ENCODE data around the gene PDE11A.

The PDE11A gene

DNA sequence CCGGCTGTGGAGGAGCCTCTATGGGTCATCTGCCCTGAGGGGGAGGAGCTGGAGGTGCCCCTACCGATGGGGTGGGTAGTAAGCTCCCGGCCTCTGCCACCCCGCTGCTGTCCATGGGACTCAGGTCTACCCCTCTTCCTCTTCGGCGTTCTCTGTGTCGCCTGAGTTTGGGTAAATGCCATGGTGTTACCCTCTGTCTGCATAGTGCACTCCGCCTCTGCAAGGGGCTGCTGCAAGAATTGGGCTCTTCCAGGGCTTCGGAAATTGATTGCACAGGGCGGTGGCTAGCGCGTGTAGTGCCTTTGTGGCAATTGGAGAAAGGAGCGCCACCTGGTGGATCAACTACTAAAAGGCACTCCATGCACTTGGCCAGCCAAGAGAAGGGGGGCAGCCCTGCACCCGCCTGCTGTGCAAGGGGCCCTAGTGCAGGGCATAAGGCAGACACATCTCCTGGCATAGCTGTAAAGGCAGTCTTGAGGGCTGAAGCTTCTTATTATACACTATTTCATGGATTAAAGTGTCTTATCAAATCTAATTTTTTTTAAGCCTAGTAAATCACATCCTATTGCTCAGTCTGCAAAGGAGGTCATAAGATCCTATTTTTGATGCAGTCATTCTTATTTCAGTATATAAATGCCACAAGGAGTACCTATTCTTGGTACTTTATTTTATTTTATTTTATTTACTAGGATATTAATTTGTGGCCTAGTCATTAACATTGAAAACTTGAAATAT lies 308.9 kb downstream of the PDE11A start:
- peak; percentile 56 to 73 (median 58) for DNase-seq (ENCODE audit: low read depth in 3 of 3)

DNA sequence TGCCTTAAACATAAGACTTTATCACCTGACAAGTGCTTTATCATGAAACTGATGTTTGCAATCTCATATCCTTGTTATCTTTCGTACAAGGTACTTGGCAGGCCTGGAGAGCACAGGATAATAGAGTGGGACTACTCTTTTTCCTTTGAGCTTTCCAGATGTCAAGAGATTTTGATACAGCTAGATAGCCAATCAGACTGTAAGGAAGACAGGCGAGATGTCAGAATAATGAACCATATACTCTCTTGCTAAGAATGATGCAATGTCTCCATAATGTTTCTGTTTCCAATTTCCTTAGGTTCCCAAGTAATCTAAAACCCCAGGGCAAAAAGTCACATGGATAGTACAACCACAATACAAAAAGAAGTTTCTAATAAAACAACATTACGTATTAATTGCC lies 313.1 kb downstream of the PDE11A start:
- no peak for DNase-seq (ENCODE audit: low read depth in 3 of 3)

DNA sequence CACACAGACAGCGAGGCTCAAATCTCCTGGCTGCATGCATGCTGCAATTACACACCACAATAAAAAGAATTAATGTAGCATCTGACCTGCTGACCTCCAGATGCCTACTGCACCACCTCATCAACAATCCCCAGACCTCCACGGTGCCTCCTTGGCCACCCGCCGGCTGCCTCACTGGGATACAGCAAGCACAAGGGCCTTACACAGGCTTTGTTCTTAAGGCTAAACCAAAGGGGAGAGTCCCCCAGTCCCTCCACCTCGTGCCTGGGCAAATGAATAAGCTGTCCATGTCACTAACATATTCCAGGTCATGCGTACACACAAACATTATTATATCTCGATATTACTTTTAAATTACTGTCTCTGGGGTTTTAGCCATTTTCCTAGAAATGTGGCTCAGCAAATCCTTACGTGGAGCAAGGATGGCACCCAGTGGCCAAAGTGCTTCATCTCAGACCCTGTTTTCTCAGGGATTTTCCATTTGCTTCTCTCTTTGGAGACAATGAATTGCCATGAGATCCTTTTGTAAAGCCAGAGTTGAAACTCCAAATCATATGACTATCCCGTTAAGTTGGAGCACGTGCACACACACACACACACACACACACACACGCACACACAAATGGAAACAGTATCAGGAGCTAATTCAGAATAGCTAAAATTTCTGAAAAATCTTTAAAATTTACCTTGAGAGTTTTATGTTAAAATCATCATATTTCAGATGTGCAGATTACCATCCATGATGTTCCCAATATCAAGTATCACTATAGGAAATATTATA lies 313.8 kb downstream of the PDE11A start:
- no peak for DNase-seq (ENCODE audit: low read depth in 3 of 3)

DNA sequence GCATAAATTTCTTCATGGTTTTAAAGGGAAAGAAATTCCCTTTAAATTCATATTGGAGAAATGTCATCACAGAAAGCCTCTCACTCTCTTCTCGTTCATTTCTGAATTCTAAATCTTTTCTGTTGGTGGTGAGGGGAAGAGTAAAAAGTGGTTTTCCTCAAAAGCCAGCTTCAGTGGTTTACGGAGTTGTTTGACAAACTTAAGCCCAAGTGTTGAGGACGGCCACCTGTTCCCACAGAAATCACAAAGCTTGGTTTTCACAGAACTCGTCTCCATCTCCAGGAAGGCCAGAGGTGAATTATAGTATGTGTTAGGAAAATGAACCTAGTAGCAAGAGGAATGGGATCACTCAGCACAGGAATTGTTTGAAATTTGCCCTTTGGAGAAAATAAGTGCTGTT lies 316.2 kb downstream of the PDE11A start:
- no peak for DNase-seq (ENCODE audit: low read depth in 3 of 3)

DNA sequence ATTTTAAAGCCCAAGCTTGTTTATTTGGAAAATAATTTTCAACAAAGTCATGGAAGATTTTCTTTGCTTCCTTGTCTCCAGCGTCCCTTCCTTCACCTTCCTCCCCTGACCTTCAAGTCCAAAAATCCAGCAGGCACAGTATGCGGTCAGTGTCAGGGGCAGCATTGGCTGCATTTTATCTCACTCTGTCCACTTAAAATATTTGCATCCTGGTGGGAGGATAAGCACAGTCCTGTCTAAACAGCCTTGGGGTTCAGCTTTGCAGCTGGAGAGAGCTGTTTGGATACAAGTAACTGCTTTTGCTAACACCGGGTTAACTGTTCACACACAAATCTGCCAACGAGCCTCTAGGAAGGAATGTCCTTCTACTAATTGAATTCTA lies 318.1 kb downstream of the PDE11A start:
- DNase-seq (ENCODE audit: low read depth in 3 of 3): no peak

DNA sequence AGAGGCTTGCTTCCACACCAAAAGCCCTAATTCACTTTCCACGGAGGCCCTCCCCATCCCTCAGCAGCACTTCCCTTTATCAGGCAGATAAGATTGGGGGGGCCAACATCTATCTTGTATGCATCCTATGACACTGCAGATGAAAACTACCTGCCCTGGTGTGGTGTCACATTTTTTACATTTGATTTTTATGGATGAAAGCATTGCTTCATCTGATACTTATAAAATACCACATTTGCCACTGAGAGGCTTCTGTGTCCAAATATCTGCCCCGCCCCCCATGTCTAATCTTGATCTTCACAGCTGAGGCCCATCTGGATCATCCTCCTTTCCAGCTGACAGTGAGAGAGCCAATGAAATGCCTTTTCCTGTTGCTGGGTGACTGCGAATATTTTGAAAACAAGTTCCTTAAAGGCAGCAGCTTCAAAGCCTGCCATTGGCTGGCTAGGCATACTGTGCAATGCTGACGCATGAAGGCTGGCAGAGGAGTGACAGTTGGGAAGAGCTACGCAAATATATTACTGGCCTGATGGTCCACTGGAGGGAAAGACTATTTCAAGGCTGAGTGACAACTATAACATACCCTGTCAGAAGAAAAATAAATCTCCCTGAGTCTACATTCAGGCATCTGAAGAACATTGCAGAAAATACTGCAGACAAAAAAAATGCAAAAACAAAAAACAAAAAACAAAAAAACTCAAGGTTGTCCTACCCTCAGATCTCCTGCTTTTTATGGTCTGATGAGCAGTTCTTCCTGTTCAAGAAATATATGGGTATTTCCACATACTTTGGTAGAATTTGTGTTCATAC lies 318.7 kb downstream of the PDE11A start:
- no peak for DNase-seq (ENCODE audit: low read depth in 3 of 3)

DNA sequence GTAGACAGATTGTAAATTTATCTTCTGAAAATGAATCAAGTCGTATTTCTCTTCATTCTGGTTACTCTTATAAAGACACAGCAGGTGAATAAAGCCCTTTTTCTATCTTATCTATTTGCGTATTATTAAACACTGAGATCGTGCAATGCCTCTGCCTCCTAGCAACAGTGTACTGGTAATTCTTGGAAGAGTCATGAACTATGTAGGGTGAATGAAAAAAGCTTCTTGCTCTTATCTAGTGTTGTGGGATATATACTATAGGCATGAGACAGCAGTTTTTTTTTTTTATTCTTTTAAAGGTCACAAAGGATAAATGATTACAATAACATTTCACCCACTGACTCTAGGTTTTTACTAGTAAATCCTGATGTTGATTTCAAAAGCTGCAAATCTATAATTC lies 324.2 kb downstream of the PDE11A start:
- no peak for DNase-seq (ENCODE audit: low read depth in 3 of 3)

DNA sequence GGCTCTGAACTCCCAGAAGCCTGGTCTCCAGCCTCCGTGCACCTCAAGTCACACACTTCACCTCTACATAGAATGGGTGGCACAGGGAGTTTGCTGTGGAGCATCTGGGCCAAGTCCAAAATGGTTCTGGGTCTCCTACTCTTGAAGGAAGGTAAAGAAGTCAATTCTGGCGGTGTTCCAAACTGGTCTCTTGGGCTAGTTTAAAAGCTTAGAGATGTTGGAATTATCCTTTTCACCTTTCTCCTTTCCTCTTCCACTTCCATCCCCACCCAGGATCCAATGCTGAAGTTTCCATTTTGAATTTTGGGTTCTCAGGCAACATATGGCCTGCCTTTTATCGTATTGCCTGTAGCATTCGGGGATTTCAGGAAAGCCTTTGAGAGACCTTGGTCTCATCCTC lies 325.2 kb downstream of the PDE11A start:
- DNase-seq (ENCODE audit: low read depth in 3 of 3): no peak

DNA sequence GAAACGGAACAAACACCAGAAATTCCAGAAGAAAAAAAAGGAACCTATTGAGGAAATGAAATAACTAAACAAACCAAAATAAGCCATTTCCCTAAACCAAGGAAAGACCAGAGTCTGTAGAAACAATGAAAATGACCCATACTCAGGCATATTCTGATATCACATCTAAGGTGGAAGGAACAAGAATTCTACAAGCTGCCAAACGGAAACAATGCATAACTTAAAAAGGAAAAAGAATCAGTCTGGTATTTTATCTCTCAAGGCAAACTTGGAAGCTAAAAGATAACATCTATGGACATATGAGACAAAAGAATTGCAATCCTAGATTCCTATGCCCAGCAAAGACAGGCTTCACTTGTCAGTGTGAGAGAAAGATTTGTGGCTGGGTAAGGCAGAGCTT lies 326.2 kb downstream of the PDE11A start:
- no peak for DNase-seq (ENCODE audit: low read depth in 3 of 3)

DNA sequence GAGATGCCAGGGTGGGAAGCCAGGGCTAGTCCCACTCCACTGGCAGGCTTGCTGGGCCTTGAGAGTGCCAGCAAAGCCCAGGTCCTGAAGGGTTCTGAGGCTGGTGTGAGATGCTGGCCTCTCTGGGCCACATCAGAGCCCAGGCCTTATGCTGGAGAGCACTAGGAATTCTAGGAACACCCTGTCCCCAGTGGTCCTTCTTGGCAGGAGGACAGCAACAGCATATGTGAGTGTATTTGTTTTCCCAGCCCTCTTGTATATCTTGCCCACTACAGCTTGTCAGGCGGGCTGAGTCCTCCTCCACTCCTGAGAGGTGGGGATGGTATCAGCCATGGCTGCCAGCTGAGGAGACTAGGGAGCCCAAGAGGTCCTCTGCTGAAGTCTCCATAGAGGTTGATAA lies 327.0 kb downstream of the PDE11A start:
- no peak for DNase-seq (ENCODE audit: low read depth in 3 of 3)

DNA sequence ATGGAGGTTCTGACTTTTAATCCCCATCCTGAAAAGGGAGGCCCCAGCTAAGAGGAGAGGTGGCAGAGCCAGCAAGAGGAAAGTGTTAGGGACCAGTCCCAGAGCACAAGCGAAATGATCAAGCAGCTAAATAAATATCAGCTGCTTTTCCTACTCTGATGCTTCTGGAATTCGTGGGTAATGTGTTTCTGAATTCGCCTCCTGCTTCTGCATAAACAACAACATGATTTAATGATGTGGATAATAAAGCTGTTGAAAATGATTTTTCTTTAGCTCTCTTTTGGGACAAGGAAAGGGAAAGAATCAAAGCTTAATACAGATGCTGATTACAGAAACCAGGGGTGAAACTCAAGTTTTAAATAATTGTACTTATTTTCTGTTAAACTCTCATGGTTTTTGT lies 329.7 kb downstream of the PDE11A start:
- DNase-seq (ENCODE audit: low read depth in 3 of 3): no peak

DNA sequence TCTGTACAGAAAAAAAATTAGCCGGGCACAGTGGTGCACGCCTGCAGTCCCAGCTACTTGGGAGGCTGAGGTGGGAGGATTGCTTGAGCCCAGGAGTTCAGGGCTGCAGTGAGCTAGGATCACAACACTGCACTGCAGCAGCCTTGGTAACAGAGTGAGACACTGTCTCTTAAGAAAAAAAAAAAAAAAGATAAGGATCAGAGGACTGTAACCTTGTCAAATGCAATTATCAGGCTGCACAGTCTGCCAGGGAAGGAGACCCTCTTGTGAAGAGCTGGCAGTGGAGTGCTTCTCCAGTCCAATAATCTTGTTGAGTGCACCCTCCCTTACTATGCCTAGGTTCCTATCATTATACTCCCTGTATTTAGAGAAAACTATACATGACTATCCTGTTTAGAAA lies 330.7 kb downstream of the PDE11A start:
- DNase-seq (ENCODE audit: low read depth in 3 of 3): no peak

DNA sequence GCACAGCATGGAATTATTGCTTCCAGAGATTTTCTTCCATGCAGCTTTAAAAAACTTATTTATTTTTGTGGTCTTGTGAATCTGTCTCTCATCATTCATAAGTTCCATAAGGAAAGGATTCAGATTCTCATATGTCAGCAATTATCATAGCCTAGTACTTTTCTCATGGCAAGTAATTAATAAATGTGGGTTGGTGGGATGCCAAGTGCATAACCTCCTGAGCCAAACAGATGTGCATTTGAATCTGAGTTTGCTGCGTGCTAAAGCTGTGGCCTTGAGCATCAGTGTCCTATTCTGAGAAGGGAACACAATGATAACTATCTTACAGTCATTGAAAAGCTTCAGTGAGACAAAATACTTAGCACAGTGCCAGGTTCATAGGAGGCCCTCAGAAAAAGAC lies 331.9 kb downstream of the PDE11A start:
- DNase-seq (ENCODE audit: low read depth in 3 of 3): no peak

DNA sequence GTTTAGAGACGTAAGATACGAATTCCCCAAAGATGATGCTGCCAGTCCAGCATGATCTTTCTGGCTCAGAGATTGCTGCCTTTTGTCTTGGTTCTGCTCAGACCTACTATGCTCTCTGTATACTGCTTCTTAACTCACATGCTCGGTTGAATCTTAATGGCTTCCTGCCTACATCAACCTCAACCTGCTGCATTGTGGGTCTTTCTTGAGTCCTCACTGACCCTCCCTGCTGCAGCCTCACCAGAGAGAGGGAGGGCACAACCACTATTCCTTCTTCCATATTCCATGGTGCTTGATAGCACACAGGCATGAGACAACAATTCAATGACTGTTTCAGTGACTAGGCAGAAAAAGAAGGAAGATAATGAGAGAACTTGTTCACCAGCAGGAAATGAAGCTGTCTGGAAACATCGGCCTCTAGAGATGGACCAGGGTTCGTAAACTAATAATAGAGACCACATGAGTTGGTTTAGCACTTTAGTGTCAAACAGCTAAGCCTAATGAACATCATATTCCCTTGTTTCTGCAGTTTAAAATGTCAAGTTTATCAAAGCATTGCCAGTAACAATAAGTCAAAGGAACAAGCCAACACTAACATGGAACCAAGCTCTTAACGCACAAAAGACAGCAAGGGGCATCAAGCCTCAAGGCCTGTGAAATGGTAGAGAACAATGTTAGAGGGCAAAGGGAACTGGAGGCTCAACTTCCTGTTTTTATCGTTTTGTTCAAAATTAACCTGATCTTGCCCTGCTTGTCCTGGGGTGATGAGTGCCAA lies 333.9 kb downstream of the PDE11A start:
- no peak for DNase-seq (ENCODE audit: low read depth in 3 of 3)

DNA sequence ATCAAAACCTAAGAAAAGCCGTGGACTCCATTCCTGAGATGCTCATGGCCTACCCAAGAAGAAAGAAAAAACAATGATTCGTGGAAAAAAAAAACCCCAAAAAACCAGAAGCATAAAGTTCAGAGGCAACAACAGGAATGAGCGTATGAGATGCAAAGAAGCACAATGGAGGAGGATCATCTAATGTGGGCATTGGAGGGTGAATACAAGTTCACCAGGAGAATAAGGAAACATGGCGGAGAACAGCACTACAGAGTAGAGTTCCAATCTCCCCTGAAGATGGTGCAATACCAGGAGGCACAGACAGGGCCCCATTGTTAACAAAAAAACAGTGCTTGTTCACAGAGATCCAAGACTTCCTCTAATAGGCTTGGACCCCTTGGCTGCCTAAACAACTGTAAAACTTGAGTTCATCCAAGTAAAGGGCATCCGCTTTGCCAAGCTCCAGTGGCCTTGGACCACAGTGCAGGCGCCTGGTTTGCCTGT lies 337.2 kb downstream of the PDE11A start:
- no peak for DNase-seq (ENCODE audit: low read depth in 3 of 3)

DNA sequence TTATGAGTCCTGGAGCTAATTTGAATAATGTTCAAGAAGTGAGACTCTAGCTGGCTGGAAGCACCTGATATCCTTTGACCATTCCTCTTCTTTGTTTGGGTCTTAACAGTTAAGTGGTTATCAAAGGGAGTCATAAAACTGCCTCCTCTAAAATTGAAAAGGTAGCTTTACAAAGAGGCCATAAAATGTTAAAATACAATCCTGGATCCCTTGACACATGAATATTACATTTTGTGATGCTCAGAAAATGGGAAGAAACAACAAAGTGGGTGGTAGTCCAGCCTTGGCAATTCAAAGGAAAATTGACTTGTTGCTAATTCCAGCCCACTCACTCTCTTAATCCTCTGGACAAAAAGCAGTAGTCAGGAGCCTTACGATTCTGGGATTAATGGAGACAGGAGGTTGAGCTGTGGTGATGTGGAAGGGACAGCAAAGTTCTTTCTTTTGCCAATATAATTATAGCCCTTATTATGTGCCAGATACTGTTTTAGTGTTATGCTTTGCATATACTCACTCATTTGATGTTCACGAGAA lies 339.2 kb downstream of the PDE11A start:
- DNase-seq (ENCODE audit: low read depth in 3 of 3): no peak

DNA sequence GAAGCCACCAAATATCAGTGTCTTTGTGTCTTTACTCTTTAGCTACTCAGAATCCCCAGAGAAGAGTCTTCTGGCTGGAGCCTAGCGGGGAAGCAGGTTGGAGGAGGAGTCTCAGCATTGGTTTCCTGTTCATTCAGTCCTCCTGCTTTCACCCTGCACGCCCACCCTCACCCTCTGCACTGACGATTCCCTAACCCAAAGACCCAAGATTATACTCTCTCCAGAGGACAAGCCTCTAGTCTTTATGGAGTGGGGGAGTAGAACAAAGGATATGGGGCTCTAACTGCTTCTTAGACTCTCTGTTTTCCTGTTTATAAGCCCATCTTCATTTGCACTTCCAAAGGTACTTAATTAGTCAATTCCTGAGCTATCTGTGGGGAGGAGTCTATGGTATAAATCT lies 341.2 kb downstream of the PDE11A start:
- DNase-seq (ENCODE audit: low read depth in 3 of 3): no peak

DNA sequence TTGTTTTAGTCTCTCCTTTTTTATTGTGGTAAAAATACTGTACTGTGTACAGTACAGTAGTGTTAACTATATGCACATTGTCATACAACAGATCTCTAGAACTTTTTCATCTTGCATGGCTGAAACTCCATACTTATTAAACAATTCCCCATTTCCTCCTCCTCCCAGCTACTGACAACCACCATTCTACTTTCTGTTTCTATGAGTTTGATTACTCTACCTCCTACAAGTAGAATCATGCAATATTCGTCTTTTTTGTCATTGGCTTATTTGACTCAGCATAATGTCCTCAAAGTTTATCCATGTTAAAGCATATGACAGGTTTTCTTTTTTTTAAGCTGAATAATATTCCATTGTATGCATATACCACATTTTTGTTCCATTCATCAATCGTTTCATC lies 341.8 kb downstream of the PDE11A start:
- DNase-seq (ENCODE audit: low read depth in 3 of 3): no peak

DNA sequence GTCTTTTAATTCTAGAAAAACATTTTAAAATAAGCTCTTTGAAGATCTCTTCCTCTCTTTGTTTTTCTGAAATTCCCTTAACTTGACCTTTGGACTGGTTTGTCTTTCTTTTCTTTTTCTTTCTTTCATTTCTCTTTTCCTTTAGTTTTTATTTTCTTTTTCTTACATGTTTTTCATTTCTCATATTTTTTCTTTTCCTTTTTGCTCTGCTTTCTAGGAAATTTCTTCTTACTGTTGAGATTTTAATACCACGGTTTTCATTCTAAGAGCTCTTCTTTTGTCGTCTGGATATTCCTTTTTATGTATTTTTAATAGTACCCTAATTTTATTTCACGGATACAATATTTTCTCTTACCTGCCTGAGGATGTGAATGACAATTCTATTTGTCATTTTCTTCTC lies 342.2 kb downstream of the PDE11A start:
- no peak for DNase-seq (ENCODE audit: low read depth in 3 of 3)

DNA sequence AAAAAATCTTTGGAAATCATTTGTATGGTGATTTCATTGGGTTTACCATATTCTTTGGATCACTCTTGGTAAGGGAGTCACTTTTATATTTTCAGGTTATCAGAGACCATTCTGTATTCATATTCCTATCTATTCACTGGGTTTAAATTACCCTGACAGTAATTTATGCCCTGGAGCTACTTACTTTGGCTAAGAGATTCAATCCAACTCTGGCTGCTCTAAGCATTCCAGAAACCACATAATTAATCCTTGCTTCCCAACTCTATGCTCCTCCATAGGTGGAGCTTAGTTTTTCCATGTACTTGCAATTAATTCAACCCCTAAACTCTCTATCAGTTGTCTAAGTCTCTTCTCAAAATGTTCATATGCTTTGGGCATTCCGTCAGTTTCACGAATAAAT lies 343.7 kb downstream of the PDE11A start:
- DNase-seq (ENCODE audit: low read depth in 3 of 3): no peak

DNA sequence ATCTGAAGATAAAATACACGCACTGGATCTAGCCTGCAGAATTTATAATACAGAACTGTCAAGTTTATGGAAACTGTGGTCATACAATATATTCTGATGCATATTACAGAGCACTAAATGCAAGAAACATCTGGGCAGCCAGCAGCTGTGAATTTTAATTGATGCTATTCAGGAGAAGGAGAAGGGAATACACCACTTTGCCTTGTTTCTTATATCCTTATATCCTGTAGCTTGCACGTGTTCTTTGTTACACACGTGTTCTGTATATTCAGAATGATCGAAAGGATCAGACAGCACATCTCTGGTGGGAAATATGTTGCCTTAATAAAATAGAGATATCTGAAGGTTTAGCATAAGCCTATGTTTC lies 344.2 kb downstream of the PDE11A start:
- no peak for DNase-seq (ENCODE audit: low read depth in 3 of 3)

All from stimulated activated CD4-positive, alpha-beta T cell treated with anti-CD3 and anti-CD28 coated beads, TNF-alpha, amount 100 ng/mL, for 48 hours (primary cell).